DND-41 (cell line): ENCODE results near the gene CPN1.

ENCODE experiments used
- EZH2 ChIP-seq: IDR thresholded peaks from 3 replicates; pipeline ENCODE4 v1.6.1; 2012; ENCODE audit warnings: borderline replicate concordance, low read depth, mild to moderate bottlenecking, moderate library complexity, low read length, inconsistent platforms; ENCODE audit not compliant: severe bottlenecking
- TF ChIP-seq, protein P1 (sequence below): IDR thresholded peaks from 2 replicates; pipeline ENCODE4 v1.5.1; 2012; ENCODE audit warnings: borderline replicate concordance, low read length, moderate library complexity, mild to moderate bottlenecking; ENCODE audit not compliant: poor library complexity, severe bottlenecking; ENCODE audit errors: extremely low read depth

DNA sequence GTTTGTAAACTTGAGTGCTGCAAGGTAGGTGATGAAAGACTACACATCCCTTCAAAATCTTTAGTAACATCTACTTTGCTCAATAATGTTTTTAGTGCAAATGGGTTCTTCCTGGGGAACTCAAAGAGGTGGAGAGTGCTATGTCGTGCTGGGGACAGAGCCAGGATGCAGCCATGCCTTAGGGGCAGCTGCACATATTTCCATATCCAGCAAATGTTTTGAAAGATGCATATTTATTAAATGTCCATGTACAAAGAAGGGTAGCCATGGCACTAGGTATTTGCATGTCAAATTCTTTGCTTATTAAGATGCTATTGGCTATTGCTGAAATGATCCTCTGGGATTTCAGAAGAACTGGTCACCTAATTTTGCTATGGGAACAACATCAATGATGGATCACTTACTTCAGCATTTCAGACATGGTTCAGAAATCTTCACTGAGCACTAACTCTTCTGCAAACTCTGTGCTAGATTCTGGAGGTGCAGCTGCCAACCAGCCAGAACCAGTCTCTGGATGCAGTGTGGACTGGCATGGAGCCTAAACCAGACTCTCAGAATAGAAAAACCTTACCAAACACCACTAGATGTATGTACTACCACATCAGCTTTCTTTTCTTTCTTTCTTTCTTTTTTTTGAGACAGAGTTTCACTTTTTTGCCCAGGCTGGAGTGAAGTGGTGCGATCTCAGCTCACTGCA lies 40.2 kb downstream of the CPN1 start:
- TF ChIP-seq, protein P1, sequence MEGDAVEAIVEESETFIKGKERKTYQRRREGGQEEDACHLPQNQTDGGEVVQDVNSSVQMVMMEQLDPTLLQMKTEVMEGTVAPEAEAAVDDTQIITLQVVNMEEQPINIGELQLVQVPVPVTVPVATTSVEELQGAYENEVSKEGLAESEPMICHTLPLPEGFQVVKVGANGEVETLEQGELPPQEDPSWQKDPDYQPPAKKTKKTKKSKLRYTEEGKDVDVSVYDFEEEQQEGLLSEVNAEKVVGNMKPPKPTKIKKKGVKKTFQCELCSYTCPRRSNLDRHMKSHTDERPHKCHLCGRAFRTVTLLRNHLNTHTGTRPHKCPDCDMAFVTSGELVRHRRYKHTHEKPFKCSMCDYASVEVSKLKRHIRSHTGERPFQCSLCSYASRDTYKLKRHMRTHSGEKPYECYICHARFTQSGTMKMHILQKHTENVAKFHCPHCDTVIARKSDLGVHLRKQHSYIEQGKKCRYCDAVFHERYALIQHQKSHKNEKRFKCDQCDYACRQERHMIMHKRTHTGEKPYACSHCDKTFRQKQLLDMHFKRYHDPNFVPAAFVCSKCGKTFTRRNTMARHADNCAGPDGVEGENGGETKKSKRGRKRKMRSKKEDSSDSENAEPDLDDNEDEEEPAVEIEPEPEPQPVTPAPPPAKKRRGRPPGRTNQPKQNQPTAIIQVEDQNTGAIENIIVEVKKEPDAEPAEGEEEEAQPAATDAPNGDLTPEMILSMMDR: no peak
- TF ChIP-seq EZH2: no peak
